Mammary epithelial cell (primary cell): ENCODE measurements around the gene RASAL3.

Experiments used
- CTCF ChIP-seq, 2 donors: IDR thresholded peaks in 1 of 2; conservative IDR thresholded peaks in 1 of 2; 2 replicates each; pipeline ENCODE4 v1.5.1; 2011 to 2012; ENCODE audit warnings: inconsistent platforms in 2 of 2, low read length in 2 of 2, mild to moderate bottlenecking in 2 of 2, control low read depth in 1 of 2, low read depth in 1 of 2; ENCODE audit not compliant: insufficient read depth in 1 of 2; ENCODE audit errors: extremely low read depth in 1 of 2
- EZH2 ChIP-seq: IDR thresholded peaks from 2 replicates; pipeline ENCODE4 v1.6.1; 2012; ENCODE audit warnings: low read length, inconsistent platforms, borderline replicate concordance

GRCh38 chr19:15418231-15418578, 46.1 kb downstream of the RASAL3 start:
- TF ChIP-seq CTCF (conservative IDR thresholded peaks at IDR 0.05 in 1 of 2, IDR thresholded peaks at IDR 0.05 in 1 of 2; ENCODE audit: extremely low read depth in 1 of 2, insufficient read depth in 1 of 2, low read depth in 1 of 2, low read length in 2 of 2), result no peak
- no peak for TF ChIP-seq EZH2
